IMR-90 (cell line): ENCODE data around the gene CLEC14A. TPM values are rescaled to one million over a fixed set of nuclear protein-coding genes. Genes with fewer than 3 reads are reported as not detected.

Experiments used
- ATAC-seq: fragments of 200-7000 bp; cut with Tn5 transposase; 2 replicates; pipeline ENCODE4 v1.9.1; 2020; ENCODE audit warnings: low read depth, mild to moderate bottlenecking, moderate library complexity
- BruUV-seq: library from RNA; stranded (reverse); fragments of 400-500 nt; replicated peaks from 2 replicates; lab custom pipeline; 2021; lab: Mats Ljungman, UMichigan
- CTCF ChIA-PET: fragments of 300-600 bp; formaldehyde crosslinking; extraction: SDS; loops from one replicate; lab custom pipeline; 2021; ENCODE audit warnings: antibody characterized with exemption; lab: Yijun Ruan, JAX
- POLR2A ChIA-PET: fragments of 300-600 bp; sonication (Branson Sonifier 250); formaldehyde crosslinking; loops from one replicate; lab custom pipeline; 2022; ENCODE audit warnings: antibody characterized with exemption; ENCODE audit not compliant: unreplicated experiment; lab: Charles Lee
- DNase-seq: peaks from one replicate; pipeline ENCODE4 v3.0.0; 2013
- H2AFZ ChIP-seq: replicated peaks from 2 replicates; pipeline ENCODE3; 2013; ENCODE audit warnings: low read length, mild to moderate bottlenecking; ENCODE audit not compliant: poor library complexity
- H2AK5ac ChIP-seq: 2 replicates; pipeline ENCODE4 v1.6.1; 2013; ENCODE audit warnings: low read depth, low read length, inconsistent platforms
- H2AK9ac ChIP-seq: replicated peaks from 2 replicates; pipeline ENCODE3; 2013; ENCODE audit warnings: mild to moderate bottlenecking, low read depth, low read length, moderate library complexity; ENCODE audit not compliant: poor library complexity
- H2BK120ac ChIP-seq: 2 replicates; pipeline ENCODE4 v1.6.1; 2013; ENCODE audit warnings: low read depth, low read length, inconsistent platforms
- H2BK15ac ChIP-seq: 3 replicates; pipeline ENCODE4 v1.6.1; 2013; ENCODE audit warnings: low read depth, low read length, inconsistent platforms
- H2BK20ac ChIP-seq: 2 replicates; pipeline ENCODE4 v1.6.1; 2013; ENCODE audit warnings: low read depth, mild to moderate bottlenecking, inconsistent platforms, low read length, moderate library complexity
- H2BK5ac ChIP-seq: 2 replicates; pipeline ENCODE4 v1.6.1; 2013; ENCODE audit warnings: mild to moderate bottlenecking, low read depth, low read length, inconsistent platforms; ENCODE audit not compliant: poor library complexity, severe bottlenecking
- H3K14ac ChIP-seq: replicated peaks from 2 replicates; pipeline ENCODE4 v1.6.1; 2013; ENCODE audit warnings: low read depth, low read length, inconsistent platforms
- H3K18ac ChIP-seq: 2 replicates; pipeline ENCODE4 v1.6.1; 2013; ENCODE audit warnings: low read depth, low read length, control low read depth
- H3K23ac ChIP-seq: 2 replicates; pipeline ENCODE4 v1.6.1; 2013; ENCODE audit warnings: low read depth, low read length, inconsistent platforms
- H3K27ac ChIP-seq: 2 replicates; pipeline ENCODE4 v1.5.1; 2013; ENCODE audit warnings: mild to moderate bottlenecking, control low read depth, low read length; ENCODE audit not compliant: insufficient read depth
- H3K27me3 ChIP-seq: 2 replicates; pipeline ENCODE4 v1.6.1; 2013; ENCODE audit warnings: low read length; ENCODE audit not compliant: control insufficient read depth, insufficient read depth
- H3K36me3 ChIP-seq: 2 replicates; pipeline ENCODE4 v1.6.1; 2013; ENCODE audit warnings: low read length, mixed read lengths; ENCODE audit not compliant: control insufficient read depth, insufficient read depth
- H3K4ac ChIP-seq: 2 replicates; pipeline ENCODE4 v1.6.1; 2013; ENCODE audit warnings: low read depth, low read length, inconsistent platforms
- H3K4me1 ChIP-seq: 2 replicates; pipeline ENCODE4 v1.6.1; 2013; ENCODE audit warnings: low read length, mixed read lengths; ENCODE audit not compliant: control insufficient read depth, insufficient read depth
- H3K4me2 ChIP-seq: 2 replicates; pipeline ENCODE4 v1.6.1; 2013; ENCODE audit warnings: low read depth, mild to moderate bottlenecking, control low read depth, low read length, moderate library complexity
- H3K4me3 ChIP-seq: 2 replicates; pipeline ENCODE4 v1.5.1; 2013; ENCODE audit warnings: low read depth, mild to moderate bottlenecking, control low read depth, low read length, moderate library complexity; ENCODE audit not compliant: insufficient read depth
- H3K56ac ChIP-seq: 2 replicates; pipeline ENCODE4 v1.6.1; 2013; ENCODE audit warnings: low read length, inconsistent platforms; ENCODE audit not compliant: insufficient read depth; ENCODE audit errors: extremely low read depth
- H3K79me1 ChIP-seq, 2 experiments: 2 replicates each; pipeline ENCODE4 v1.6.1; 2013; ENCODE audit warnings: low read length in 2 of 2, inconsistent platforms in 1 of 2, low read depth in 1 of 2
- H3K9ac ChIP-seq: 2 replicates; pipeline ENCODE4 v1.6.1; 2013; ENCODE audit warnings: low read depth, low read length, control low read depth
- H3K9me1 ChIP-seq: 2 replicates; pipeline ENCODE4 v1.6.1; 2013; ENCODE audit warnings: low read length, inconsistent platforms; ENCODE audit not compliant: insufficient read depth
- H3K9me3 ChIP-seq: 2 replicates; pipeline ENCODE4 v1.6.1; 2013; ENCODE audit warnings: low read length; ENCODE audit not compliant: control insufficient read depth, insufficient read depth
- H4K20me1 ChIP-seq: 2 replicates; pipeline ENCODE4 v1.6.1; 2013; ENCODE audit warnings: low read length, inconsistent platforms; ENCODE audit not compliant: insufficient read depth
- H4K5ac ChIP-seq: 2 replicates; pipeline ENCODE4 v1.6.1; 2013; ENCODE audit warnings: mild to moderate bottlenecking, low read depth, low read length, control low read depth
- H4K8ac ChIP-seq, 2 experiments: 2 replicates each; pipeline ENCODE4 v1.6.1; 2013; ENCODE audit warnings: low read depth in 2 of 2, low read length in 2 of 2, control low read depth in 1 of 2, inconsistent platforms in 1 of 2
- H4K91ac ChIP-seq: 2 replicates; pipeline ENCODE4 v1.6.1; 2013; ENCODE audit warnings: low read depth, low read length, inconsistent platforms; ENCODE audit not compliant: insufficient read depth
- CHD1 ChIP-seq: IDR thresholded peaks from 2 replicates; pipeline ENCODE4 v1.6.1; 2012; ENCODE audit warnings: low read depth, low read length, improper control_type of control experiment
- MAFK ChIP-seq: IDR thresholded peaks from 2 replicates; pipeline ENCODE4 v1.6.1; 2012; ENCODE audit warnings: low read depth, low read length, improper control_type of control experiment
- MAZ ChIP-seq: IDR thresholded peaks from 2 replicates; pipeline ENCODE4 v1.6.1; 2012; ENCODE audit warnings: low read depth, mild to moderate bottlenecking, low read length, improper control_type of control experiment, moderate library complexity, borderline replicate concordance
- MXI1 ChIP-seq: IDR thresholded peaks from 2 replicates; pipeline ENCODE4 v1.6.1; 2012; ENCODE audit warnings: low read depth, mild to moderate bottlenecking, low read length, moderate library complexity, borderline replicate concordance
- NFE2L2 ChIP-seq: fragments of 150-350 bp; IDR thresholded peaks from 2 replicates; pipeline ENCODE4 v1.6.1; 2016; ENCODE audit warnings: low read depth, mild to moderate bottlenecking, low read length
- RAD21 ChIP-seq: IDR thresholded peaks from 2 replicates; pipeline ENCODE4 v1.6.1; 2012; ENCODE audit warnings: low read length, improper control_type of control experiment
- RCOR1 ChIP-seq: IDR thresholded peaks from 2 replicates; pipeline ENCODE4 v1.6.1; 2012; ENCODE audit warnings: mild to moderate bottlenecking, low read length, improper control_type of control experiment; ENCODE audit not compliant: insufficient replicate concordance
- RFX5 ChIP-seq: IDR thresholded peaks from 2 replicates; pipeline ENCODE4 v1.8.0; 2012; ENCODE audit warnings: low read depth, mild to moderate bottlenecking, low read length, moderate library complexity
- WGBS, 2 experiments: methylation state at CpG; one replicate each; pipeline versions ENCODE4 v1.1.5 to v1.1.7; 2013; ENCODE audit warnings: missing lambda C conversion rate in 2 of 2; ENCODE audit not compliant: insufficient read length in 1 of 2; ENCODE audit errors: extremely low coverage in 2 of 2; 5-methylcytosine and 5-hydroxymethylcytosine counted together
- dilution Hi-C: fragments of 300-500 bp; cut with HindIII; formaldehyde crosslinking; loops from one replicate; pipeline ENCODE4 v1.14.3; 2018; ENCODE audit warnings: low sequenced_read_pairs; ENCODE audit not compliant: unreplicated experiment
- in situ Hi-C: fragments of 300-500 bp; cut with MboI; formaldehyde crosslinking; loops from 3 replicates; pipeline ENCODE4 v1.14.3; 2019; ENCODE audit warnings: low sequenced_read_pairs, inconsistent platforms, mixed read lengths
- intact Hi-C: fragments of 100-400 bp; cut with micrococcal nuclease; formaldehyde crosslinking; loops from 2 replicates; pipeline ENCODE4 v1.10.0; 2022
- polyA plus RNA-seq, 3 experiments: library from polyadenylated mRNA; depleted of rRNA; stranded (reverse); fragments of >200 nt; gene quantifications; 2 replicates each; pipeline ENCODE4 v1.2.3, GENCODE V29; 2012; ENCODE audit warnings: low replicate concordance in 1 of 3
- total RNA-seq: library from RNA; depleted of rRNA; stranded (reverse); fragments of >200 nt; gene quantifications from 2 replicates; pipeline ENCODE4 v1.2.3, GENCODE V29; 2012
- TF ChIP-seq, protein P1 (sequence below): fragments of 150-350 bp; IDR thresholded peaks from 2 replicates; pipeline ENCODE4 v1.6.1; 2016; ENCODE audit warnings: low read depth, mild to moderate bottlenecking, low read length, moderate library complexity, borderline replicate concordance
- TF ChIP-seq, protein P2 (sequence below): conservative IDR thresholded peaks from 2 replicates; pipeline ENCODE4 v1.5.1; 2012; ENCODE audit warnings: mild to moderate bottlenecking, low read depth, low read length, improper control_type of control experiment
- TF ChIP-seq, protein P3 (sequence below): fragments of 150-350 bp; IDR thresholded peaks from 2 replicates; pipeline ENCODE4 v1.6.1; 2017; ENCODE audit warnings: mild to moderate bottlenecking, antibody characterized with exemption, low read length, low read depth

CLEC14A gene
- total and polyA plus RNA-seq, 2 of the 4 experiments (the other 2 are of a cell fraction): 3.0 to 6.2 TPM

DNA sequence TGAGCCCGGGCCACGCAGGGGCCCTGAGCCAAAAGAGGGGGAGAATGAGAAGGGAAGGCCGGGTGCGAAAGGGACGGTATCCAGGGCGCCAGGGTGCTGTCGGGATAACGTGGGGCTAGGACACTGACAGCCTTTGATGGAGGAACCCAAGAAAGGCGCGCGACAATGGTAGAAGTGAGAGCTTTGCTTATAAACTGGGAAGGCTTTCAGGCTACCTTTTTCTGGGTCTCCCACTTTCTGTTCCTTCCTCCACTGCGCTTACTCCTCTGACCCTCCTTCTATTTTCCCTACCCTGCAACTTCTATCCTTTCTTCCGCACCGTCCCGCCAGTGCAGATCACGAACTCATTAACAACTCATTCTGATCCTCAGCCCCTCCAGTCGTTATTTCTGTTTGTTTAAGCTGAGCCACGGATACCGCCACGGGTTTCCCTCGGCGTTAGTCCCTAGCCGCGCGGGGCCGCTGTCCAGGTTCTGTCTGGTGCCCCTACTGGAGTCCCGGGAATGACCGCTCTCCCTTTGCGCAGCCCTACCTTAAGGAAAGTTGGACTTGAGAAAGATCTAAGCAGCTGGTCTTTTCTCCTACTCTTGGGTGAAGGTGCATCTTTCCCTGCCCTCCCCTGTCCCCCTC is 45.2 kb downstream of the CLEC14A start:
- peak overlapping the region; percentile 38 for H2BK5ac ChIP-seq
- peak overlapping the region; percentile 92; the same call in 1 of the 2 replicates for H3K14ac ChIP-seq
- peak overlapping the region; percentile 74 for H3K4ac ChIP-seq
- peak overlapping the region; percentile 90 for H2AFZ ChIP-seq
- in situ Hi-C loops: no loop called here
- H2AK9ac ChIP-seq: peak overlapping the region; percentile 81
- dilution Hi-C loops: no loop called here
- H3K18ac ChIP-seq: peak overlapping the region; percentile 10; the same call in 1 of the 2 replicates
- peak overlapping the region; percentile 75; the same call in 1 of the 2 replicates for H4K91ac ChIP-seq
- peak overlapping the region; percentile 28; the same call in 1 of the 2 replicates for H4K5ac ChIP-seq
- H2BK20ac ChIP-seq: peak overlapping the region; percentile 60
- TF ChIP-seq MAZ (no peak), MXI1 (no peak), NFE2L2 (no peak), RCOR1 (no peak), RFX5 (no peak), CHD1 (no peak), RAD21 (peak; percentile 42), MAFK (no peak)
- TF ChIP-seq, protein P1, sequence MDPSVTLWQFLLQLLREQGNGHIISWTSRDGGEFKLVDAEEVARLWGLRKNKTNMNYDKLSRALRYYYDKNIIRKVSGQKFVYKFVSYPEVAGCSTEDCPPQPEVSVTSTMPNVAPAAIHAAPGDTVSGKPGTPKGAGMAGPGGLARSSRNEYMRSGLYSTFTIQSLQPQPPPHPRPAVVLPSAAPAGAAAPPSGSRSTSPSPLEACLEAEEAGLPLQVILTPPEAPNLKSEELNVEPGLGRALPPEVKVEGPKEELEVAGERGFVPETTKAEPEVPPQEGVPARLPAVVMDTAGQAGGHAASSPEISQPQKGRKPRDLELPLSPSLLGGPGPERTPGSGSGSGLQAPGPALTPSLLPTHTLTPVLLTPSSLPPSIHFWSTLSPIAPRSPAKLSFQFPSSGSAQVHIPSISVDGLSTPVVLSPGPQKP: no peak
- TF ChIP-seq, protein P2, sequence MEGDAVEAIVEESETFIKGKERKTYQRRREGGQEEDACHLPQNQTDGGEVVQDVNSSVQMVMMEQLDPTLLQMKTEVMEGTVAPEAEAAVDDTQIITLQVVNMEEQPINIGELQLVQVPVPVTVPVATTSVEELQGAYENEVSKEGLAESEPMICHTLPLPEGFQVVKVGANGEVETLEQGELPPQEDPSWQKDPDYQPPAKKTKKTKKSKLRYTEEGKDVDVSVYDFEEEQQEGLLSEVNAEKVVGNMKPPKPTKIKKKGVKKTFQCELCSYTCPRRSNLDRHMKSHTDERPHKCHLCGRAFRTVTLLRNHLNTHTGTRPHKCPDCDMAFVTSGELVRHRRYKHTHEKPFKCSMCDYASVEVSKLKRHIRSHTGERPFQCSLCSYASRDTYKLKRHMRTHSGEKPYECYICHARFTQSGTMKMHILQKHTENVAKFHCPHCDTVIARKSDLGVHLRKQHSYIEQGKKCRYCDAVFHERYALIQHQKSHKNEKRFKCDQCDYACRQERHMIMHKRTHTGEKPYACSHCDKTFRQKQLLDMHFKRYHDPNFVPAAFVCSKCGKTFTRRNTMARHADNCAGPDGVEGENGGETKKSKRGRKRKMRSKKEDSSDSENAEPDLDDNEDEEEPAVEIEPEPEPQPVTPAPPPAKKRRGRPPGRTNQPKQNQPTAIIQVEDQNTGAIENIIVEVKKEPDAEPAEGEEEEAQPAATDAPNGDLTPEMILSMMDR: peak; percentile 49
- TF ChIP-seq, protein P3, sequence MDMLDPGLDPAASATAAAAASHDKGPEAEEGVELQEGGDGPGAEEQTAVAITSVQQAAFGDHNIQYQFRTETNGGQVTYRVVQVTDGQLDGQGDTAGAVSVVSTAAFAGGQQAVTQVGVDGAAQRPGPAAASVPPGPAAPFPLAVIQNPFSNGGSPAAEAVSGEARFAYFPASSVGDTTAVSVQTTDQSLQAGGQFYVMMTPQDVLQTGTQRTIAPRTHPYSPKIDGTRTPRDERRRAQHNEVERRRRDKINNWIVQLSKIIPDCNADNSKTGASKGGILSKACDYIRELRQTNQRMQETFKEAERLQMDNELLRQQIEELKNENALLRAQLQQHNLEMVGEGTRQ: no peak
- peak overlapping the region; percentile 56 for H3K9ac ChIP-seq
- DNase-seq (peak; percentile 70), ATAC-seq (peak; percentile 58)
- H3K4me1 ChIP-seq: peaks cover 10% of the 10 kb centered on the region; the same call in 1 of the 2 replicates
- BruUV-seq: no TSS peak
- peaks cover 2% of the 10 kb centered on the region; the same call in 1 of the 2 replicates for H3K9me3 ChIP-seq
- H2AK5ac ChIP-seq: no peak overlapping the region
- peaks cover 0 to 20% of the 10 kb centered on the region in 2 experiments; a peak in 2 of 4 replicates for H3K79me1 ChIP-seq
- H3K23ac ChIP-seq: peak overlapping the region; percentile 94
- no peak overlapping the region; the same call in 1 of the 2 replicates for H3K56ac ChIP-seq
- 2% methylated on average over 18 of the region's 29 CpGs; no CpG with 5 or more reads in 1 of the 2 experiments for WGBS, 2 experiments
- H4K8ac ChIP-seq: peak overlapping the region; percentile 56 to 63; a peak in 3 of 4 replicates
- H2BK120ac ChIP-seq: peak overlapping the region; percentile 74
- H3K9me1 ChIP-seq: peaks cover 9% of the 10 kb centered on the region; the same call in 1 of the 2 replicates
- peak overlapping the region; percentile 85 for H3K4me2 ChIP-seq
- no peaks in the 10 kb centered on the region for H3K27me3 ChIP-seq
- H3K27ac ChIP-seq: no peak overlapping the region; the same call in 1 of the 2 replicates
- ChIA-PET POLR2A (interaction anchor here (0.6 to 0.7 kb wide), 2 partner anchors 431 to 656 kb away, joined by 4 to 8 read pairs; no protein-coding TSS in a partner anchor), CTCF (interaction anchor here (0.5 to 1.0 kb wide), 2 partner anchors 72 to 219 kb away, joined by 4 read pairs; no protein-coding TSS in a partner anchor)
- H3K4me3 ChIP-seq: peak overlapping the region; percentile 61
- peak overlapping the region; percentile 58; the same call in 2 of the 3 replicates for H2BK15ac ChIP-seq
- intact Hi-C loops: loop anchor here (1.0 to 5.0 kb wide), 4 partner anchors 80 to 657 kb away; no protein-coding TSS in a partner anchor
- no peaks in the 10 kb centered on the region for H4K20me1 ChIP-seq
- H3K36me3 ChIP-seq: no peaks in the 10 kb centered on the region
